ENCODE data around the gene RBM39. TPM values are rescaled to one million over a fixed set of nuclear protein-coding genes. Genes with fewer than 3 reads are reported as not detected.

Gene RBM39
- total RNA-seq (2021; ENCODE audit: unreplicated experiment) (282 TPM), Bru-seq, nascent RNA (percentile 99 among the genes with signal in this experiment), BruChase-seq, experiment 1, labeled RNA remaining after a 2-hour chase (percentile 99 among the genes with signal in this experiment), BruChase-seq, experiment 2, labeled RNA remaining after a 6-hour chase (percentile 98 among the genes with signal in this experiment)
- 187 TPM for polyA plus RNA-seq (2012; ENCODE audit: insufficient read length)
- long read RNA-seq, full-length matches to known transcripts = 206 of 320 reads
- long read RNA-seq, partial matches to known transcripts = 42 of 320 reads
- long read RNA-seq, other reads (novel, unspliced or antisense) = 72 of 320 reads

- peak; percentile 95 for ATAC-seq
- in situ Hi-C loops (cut with HindIII; ENCODE audit: low pct_unique_long_range_greater_than_20kb, low sequenced_read_pairs) = no loop called here
- CTCF ChIA-PET = interaction anchor here (0.5 to 1.4 kb wide), 3 partner anchors 63 to 142 kb away, joined by 3 to 11 read pairs (median 3); no protein-coding TSS in a partner anchor
- no peaks in the 10 kb centered on the region for H3K27me3 ChIP-seq (ENCODE audit: control insufficient read depth, insufficient read depth, low read length)
- H3K4me1 ChIP-seq (ENCODE audit: control insufficient read depth, insufficient read depth, low read length) = peaks cover 21% of the 10 kb centered on the region
- POLR2A ChIA-PET = interaction anchor here (0.5 to 1.8 kb wide), 12 partner anchors 9 to 212 kb away, joined by 3 to 34 read pairs (median 4); partner anchors contain the start of genes PHF20 and SCAND1
- peaks cover 36% of the 10 kb centered on the region for H3K36me3 ChIP-seq (ENCODE audit: control insufficient read depth, insufficient read depth, low read length)
- intact Hi-C loops (cut with micrococcal nuclease; ENCODE audit: unreplicated experiment) = loop anchor here (5.0 kb wide), 1 partner anchor 140 kb away; no protein-coding TSS in a partner anchor
- peak within 1 kb of the TSS; percentile 90 to 91 for H3K4me3 ChIP-seq (ENCODE audit: low read depth in 2 of 2, low read length in 2 of 2)
- H3K9me3 ChIP-seq (ENCODE audit: control insufficient read depth, insufficient read depth, low read depth, low read length) = no peaks in the 10 kb centered on the region
- no TSS peak for BruUV-seq (replicated peaks)
- peak within 1 kb of the TSS; percentile 100 for H3K27ac ChIP-seq (ENCODE audit: low read length)
- TF ChIP-seq TCF7L2 (IDR thresholded peaks at IDR 0.05; ENCODE audit: low read depth, low read length) (peak; percentile 86), REST (IDR thresholded peaks at IDR 0.05; ENCODE audit: insufficient read depth in 1 of 2, low read depth in 2 of 2, low read length in 1 of 2) (no peak; a peak in 1 of 4 replicates), SIN3A (IDR thresholded peaks at IDR 0.05; ENCODE audit: borderline replicate concordance, insufficient read depth, low read depth, low read length) (peak; percentile 97), CTCF (IDR thresholded peaks at IDR 0.05) (no peak), POLR2AphosphoS5 (IDR thresholded peaks at IDR 0.05; ENCODE audit: low read depth, low read length) (peak; percentile 92)
- peak; percentile 100 for DNase-seq (ENCODE audit: low read depth, low spot score)
Observed at GRCh38 chr20:35741892-35742740, at the start of gene RBM39. RBM39 (minus strand) TSS chr20:35742260; CDS start chr20:35740874, 1,386 bp downstream.

GRCh38 chr20:35791821-35792220 lies 49.8 kb upstream of the RBM39 start:
- in situ Hi-C loops (cut with HindIII; ENCODE audit: low pct_unique_long_range_greater_than_20kb, low sequenced_read_pairs) (no loop called here), intact Hi-C loops (cut with micrococcal nuclease; ENCODE audit: unreplicated experiment) (no loop called here)
- DNase-seq (ENCODE audit: low read depth, low spot score) (no peak), ATAC-seq (no peak; the same call in 1 of the 2 replicates)
- no peak for TF ChIP-seq SIN3A (IDR thresholded peaks at IDR 0.05; ENCODE audit: borderline replicate concordance, insufficient read depth, low read depth, low read length)
- Histone ChIP-seq H3K27ac (ENCODE audit: low read length) (no peak overlapping the region), H3K9me3 (ENCODE audit: control insufficient read depth, insufficient read depth, low read depth, low read length) (no peaks in the 10 kb centered on the region), H3K36me3 (ENCODE audit: control insufficient read depth, insufficient read depth, low read length) (no peaks in the 10 kb centered on the region; the same call in 1 of the 2 replicates), H3K27me3 (ENCODE audit: control insufficient read depth, insufficient read depth, low read length) (no peaks in the 10 kb centered on the region), H3K4me1 (ENCODE audit: control insufficient read depth, insufficient read depth, low read length) (no peaks in the 10 kb centered on the region), H3K4me3 (ENCODE audit: low read depth in 2 of 2, low read length in 2 of 2) (no peak overlapping the region)
- POLR2A ChIA-PET = interaction anchor here (0.6 kb wide), 1 partner anchor 21 kb away, joined by 5 read pairs; no protein-coding TSS in a partner anchor
- no TSS peak for BruUV-seq (replicated peaks)
- CTCF ChIA-PET = interaction anchor here (0.6 kb wide), 1 partner anchor 121 kb away, joined by 3 read pairs; no protein-coding TSS in a partner anchor

All from Panc1 (cell line).